Activated CD8-positive, alpha-beta memory T cell treated with anti-CD3 and anti-CD28 coated beads, Interleukin-2, amount 10 ng/mL, durations not matched to agents 7 days and 5 days (primary cell): Measurements from ENCODE around the gene GKN1. TPM values are rescaled to one million over a fixed set of nuclear protein-coding genes. Genes with fewer than 3 reads are reported as not detected.
"Not testable (repeated sequence)": the region's sequence is repeated elsewhere in the genome, so short reads cannot be mapped to it uniquely, and the experiment has no call there.

Source experiments
- ATAC-seq: fragments of 150-1000 bp; cut with Tn5 transposase; one replicate; pipeline ENCODE4 v1.10.0; 2021; ENCODE audit warnings: moderate library complexity
- CTCF ChIA-PET: fragments of 350-600 bp; sonication (Branson Sonifier 250); formaldehyde crosslinking; loops from one replicate; lab custom pipeline; 2021; ENCODE audit warnings: antibody characterized with exemption; lab: Charles Lee
- DNase-seq: peaks from one replicate; pipeline ENCODE4 v3.0.0-alpha.2; 2020
- H3K27ac Mint-ChIP-seq: one replicate; pipeline ENCODE4 v1.8.0; 2021; ENCODE audit warnings: mild to moderate bottlenecking, mixed read lengths
- H3K27me3 Mint-ChIP-seq: one replicate; pipeline ENCODE4 v1.8.0; 2021; ENCODE audit warnings: mixed read lengths
- H3K36me3 Mint-ChIP-seq: one replicate; pipeline ENCODE4 v1.8.0; 2021; ENCODE audit warnings: mild to moderate bottlenecking, mixed read lengths
- H3K4me1 Mint-ChIP-seq: one replicate; pipeline ENCODE4 v1.8.0; 2021; ENCODE audit warnings: mixed read lengths
- H3K4me3 Mint-ChIP-seq: one replicate; pipeline ENCODE4 v1.8.0; 2021; ENCODE audit warnings: mild to moderate bottlenecking, moderate library complexity, mixed read lengths
- H3K9me3 Mint-ChIP-seq: one replicate; pipeline ENCODE4 v1.8.0; 2022; ENCODE audit warnings: low read depth, mixed read lengths
- total RNA-seq, 2 experiments: library from RNA; stranded (reverse); gene quantifications; one replicate each; pipeline ENCODE4 v1.2.3, GENCODE V29; 2021

Gene GKN1
- total RNA-seq, 2 experiments from 2014 or later = not detected

GRCh38 chr2:68940369-68940768 lies 34.1 kb upstream of the GKN1 start:
- Mint-ChIP-seq H3K27me3 (peaks cover 69% of the 10 kb centered on the region), H3K4me1 (peaks cover 8% of the 10 kb centered on the region), H3K4me3 (no peak overlapping the region), H3K36me3 (no peaks in the 10 kb centered on the region), H3K27ac (no peak overlapping the region), H3K9me3 (no peaks in the 10 kb centered on the region)
- DNase-seq (no peak), ATAC-seq (no peak)
- CTCF ChIA-PET = interaction anchor here (0.9 to 1.7 kb wide), 2 partner anchors 14 to 15 kb away, joined by 3 to 6 read pairs; no protein-coding TSS in a partner anchor

GRCh38 chr2:68942827-68943226 lies 31.6 kb upstream of the GKN1 start:
- H3K36me3 Mint-ChIP-seq = no peaks in the 10 kb centered on the region
- no peak overlapping the region for H3K4me3 Mint-ChIP-seq
- H3K27ac Mint-ChIP-seq = no peak overlapping the region
- DNase-seq (no peak), ATAC-seq (no peak)
- H3K4me1 Mint-ChIP-seq = peaks cover 8% of the 10 kb centered on the region
- CTCF ChIA-PET = interaction anchor here (0.7 to 3.2 kb wide), 24 partner anchors 9 to 658 kb away, joined by 3 to 28 read pairs (median 4); partner anchors contain the start of gene GKN2
- no peaks in the 10 kb centered on the region for H3K9me3 Mint-ChIP-seq
- peaks cover 68% of the 10 kb centered on the region for H3K27me3 Mint-ChIP-seq

- Mint-ChIP-seq H3K27ac (no peak overlapping the region), H3K4me1 (peaks cover 8% of the 10 kb centered on the region), H3K4me3 (no peak overlapping the region), H3K36me3 (no peaks in the 10 kb centered on the region), H3K9me3 (no peaks in the 10 kb centered on the region), H3K27me3 (peaks cover 66% of the 10 kb centered on the region)
- ATAC-seq = peak; percentile 60
- CTCF ChIA-PET = interaction anchor here (0.7 to 3.2 kb wide), 28 partner anchors 9 to 659 kb away, joined by 3 to 28 read pairs (median 4); partner anchors contain the start of gene GKN2
- DNase-seq = peak; percentile 63
Observed at GRCh38 chr2:68943581-68944568, 30.6 kb upstream of the GKN1 start.

GRCh38 chr2:68946117-68946516 lies 28.3 kb upstream of the GKN1 start:
- CTCF ChIA-PET = interaction anchor here (1.1 kb wide), 1 partner anchor 237 kb away, joined by 3 read pairs; no protein-coding TSS in a partner anchor
- no peak for DNase-seq
- Mint-ChIP-seq H3K9me3 (no peaks in the 10 kb centered on the region), H3K27me3 (peaks cover 57% of the 10 kb centered on the region), H3K36me3 (no peaks in the 10 kb centered on the region), H3K4me3 (no peak overlapping the region), H3K4me1 (peaks cover 2% of the 10 kb centered on the region), H3K27ac (no peak overlapping the region)
- no peak for ATAC-seq

GRCh38 chr2:68948710-68949109 lies 25.7 kb upstream of the GKN1 start:
- Mint-ChIP-seq H3K36me3 (no peaks in the 10 kb centered on the region), H3K4me3 (no peak overlapping the region), H3K27me3 (peaks cover 51% of the 10 kb centered on the region), H3K4me1 (no peaks in the 10 kb centered on the region), H3K27ac (no peak overlapping the region), H3K9me3 (no peaks in the 10 kb centered on the region)
- CTCF ChIA-PET = no interaction called here
- no peak for ATAC-seq
- DNase-seq = no peak

- peaks cover 4% of the 10 kb centered on the region for H3K9me3 Mint-ChIP-seq
- ATAC-seq = no peak
- CTCF ChIA-PET = interaction anchor here (3.5 kb wide), 1 partner anchor 8 kb away, joined by 22 read pairs; no protein-coding TSS in a partner anchor
Observed at GRCh38 chr2:68951899-68952298, 22.5 kb upstream of the GKN1 start.

GRCh38 chr2:68952887-68953521 lies 21.4 kb upstream of the GKN1 start, which contains the start of gene GKN2:
TSS of gene GKN2 (minus strand) at chr2:68952893. CDS start at chr2:68952861, 32 bp downstream.
- H3K27me3 Mint-ChIP-seq = peaks cover 42% of the 10 kb centered on the region
- CTCF ChIA-PET = interaction anchor here (1.0 to 3.5 kb wide), 2 partner anchors 9 to 13 kb away, joined by 4 to 22 read pairs; no protein-coding TSS in a partner anchor
- H3K4me3 Mint-ChIP-seq = no peak within 1 kb of the TSS
- ATAC-seq (no peak), DNase-seq (no peak)
- H3K9me3 Mint-ChIP-seq = peaks cover 4% of the 10 kb centered on the region
- no peaks in the 10 kb centered on the region for H3K36me3 Mint-ChIP-seq
- no peaks in the 10 kb centered on the region for H3K4me1 Mint-ChIP-seq
- H3K27ac Mint-ChIP-seq = no peak within 1 kb of the TSS

More at GRCh38 chr2:68951899-68952298, 22.5 kb upstream of the GKN1 start:
- Mint-ChIP-seq H3K36me3 (no peaks in the 10 kb centered on the region), H3K4me1 (no peaks in the 10 kb centered on the region), H3K27ac (no peak overlapping the region), H3K27me3 (peaks cover 42% of the 10 kb centered on the region), H3K4me3 (no peak overlapping the region)
- DNase-seq = no peak

GRCh38 chr2:68955432-68955831 lies 19.0 kb upstream of the GKN1 start:
- DNase-seq, H3K4me3 Mint-ChIP-seq, CTCF ChIA-PET, H3K36me3 Mint-ChIP-seq, ATAC-seq, H3K4me1 Mint-ChIP-seq, H3K27ac Mint-ChIP-seq, H3K9me3 Mint-ChIP-seq: not testable (repeated sequence)
- peaks cover 38% of the 10 kb centered on the region for H3K27me3 Mint-ChIP-seq

- DNase-seq (no peak), ATAC-seq (no peak)
- Mint-ChIP-seq H3K27ac (no peak overlapping the region), H3K9me3 (peaks cover 4% of the 10 kb centered on the region), H3K4me3 (no peak overlapping the region), H3K4me1 (no peaks in the 10 kb centered on the region), H3K36me3 (no peaks in the 10 kb centered on the region), H3K27me3 (peaks cover 33% of the 10 kb centered on the region)
- CTCF ChIA-PET = interaction anchor here (2.4 kb wide), 1 partner anchor 16 kb away, joined by 9 read pairs; no protein-coding TSS in a partner anchor
Observed at GRCh38 chr2:68959001-68959400, 15.4 kb upstream of the GKN1 start.

- no peak overlapping the region for H3K4me3 Mint-ChIP-seq
- ATAC-seq (no peak), DNase-seq (no peak)
- H3K9me3 Mint-ChIP-seq = no peaks in the 10 kb centered on the region
- H3K27ac Mint-ChIP-seq = no peak overlapping the region
- no peaks in the 10 kb centered on the region for H3K4me1 Mint-ChIP-seq
- H3K27me3 Mint-ChIP-seq = peaks cover 44% of the 10 kb centered on the region
- no peaks in the 10 kb centered on the region for H3K36me3 Mint-ChIP-seq
- CTCF ChIA-PET = no interaction called here
Observed at GRCh38 chr2:68961380-68961779, 13.1 kb upstream of the GKN1 start.

GRCh38 chr2:68964282-68964681 lies 10.2 kb upstream of the GKN1 start:
- DNase-seq (no peak), ATAC-seq (no peak)
- peaks cover 46% of the 10 kb centered on the region for H3K27me3 Mint-ChIP-seq
- no peaks in the 10 kb centered on the region for H3K4me1 Mint-ChIP-seq
- H3K27ac Mint-ChIP-seq = no peak overlapping the region
- CTCF ChIA-PET = no interaction called here
- H3K4me3 Mint-ChIP-seq = no peak overlapping the region
- no peaks in the 10 kb centered on the region for H3K36me3 Mint-ChIP-seq
- H3K9me3 Mint-ChIP-seq = no peaks in the 10 kb centered on the region

GRCh38 chr2:68968221-68968620 lies 6.2 kb upstream of the GKN1 start:
- H3K4me1 Mint-ChIP-seq = no peaks in the 10 kb centered on the region
- no peak overlapping the region for H3K27ac Mint-ChIP-seq
- H3K9me3 Mint-ChIP-seq = no peaks in the 10 kb centered on the region
- CTCF ChIA-PET = interaction anchor here (1.3 kb wide), 1 partner anchor 25 kb away, joined by 4 read pairs; no protein-coding TSS in a partner anchor
- peaks cover 36% of the 10 kb centered on the region for H3K27me3 Mint-ChIP-seq
- DNase-seq = no peak
- no peak for ATAC-seq
- no peak overlapping the region for H3K4me3 Mint-ChIP-seq
- H3K36me3 Mint-ChIP-seq = no peaks in the 10 kb centered on the region
